H1 (cell line): ENCODE data around the gene RNF151. TPM values are rescaled to one million over a fixed set of nuclear protein-coding genes. Genes with fewer than 3 reads are reported as not detected.

Experiments
- ATF2 ChIP-seq: IDR thresholded peaks from 2 replicates; pipeline ENCODE4 v1.6.1; 2012; ENCODE audit warnings: low read length, inconsistent platforms
- GABPA ChIP-seq: IDR thresholded peaks from 2 replicates; pipeline ENCODE4 v1.6.1; 2011; ENCODE audit warnings: mild to moderate bottlenecking, low read length, moderate library complexity, borderline replicate concordance; ENCODE audit not compliant: insufficient read depth
- RBBP5 ChIP-seq: IDR thresholded peaks from 2 replicates; pipeline ENCODE4 v1.7.1; 2012; ENCODE audit warnings: low read depth, mild to moderate bottlenecking, inconsistent platforms, low read length, moderate library complexity, borderline replicate concordance
- SP4 ChIP-seq: IDR thresholded peaks from 2 replicates; pipeline ENCODE4 v1.6.1; 2012; ENCODE audit warnings: low read length, inconsistent platforms
- YY1 ChIP-seq: IDR thresholded peaks from 2 replicates; pipeline ENCODE4 v1.6.1; 2011; ENCODE audit warnings: low read depth, mild to moderate bottlenecking, low read length
- polyA plus RNA-seq, 7 experiments: library from polyadenylated mRNA; depleted of rRNA in 3 of 7; stranded (reverse) in 5 of 7; unstranded in 2 of 7; fragments of >200 nt in 5 of 7; fragments of 200-250 nt in 2 of 7; gene quantifications; 1 replicate in 5 of 7; 2 replicates in 1 of 7; 4 replicates in 1 of 7; pipeline versions ENCODE4 v1.2.1 to v1.2.3, GENCODE V29; 2011 to 2013; ENCODE audit warnings: missing spikeins in 2 of 7, mixed read lengths in 2 of 7
- total RNA-seq: library from RNA; stranded (reverse); fragmentation: NEBNext Ultra II Directional; extraction: Animal tissue kit (Norgen Biotek cat#: 25700); gene quantifications from 2 replicates; pipeline ENCODE4 v1.2.1, GENCODE V29; 2021

RNF151 gene
- total and polyA plus RNA-seq, 2 of the 8 experiments (the other 6 are each of a cell fraction or from before 2014, with no cell fraction given), result not detected

DNA sequence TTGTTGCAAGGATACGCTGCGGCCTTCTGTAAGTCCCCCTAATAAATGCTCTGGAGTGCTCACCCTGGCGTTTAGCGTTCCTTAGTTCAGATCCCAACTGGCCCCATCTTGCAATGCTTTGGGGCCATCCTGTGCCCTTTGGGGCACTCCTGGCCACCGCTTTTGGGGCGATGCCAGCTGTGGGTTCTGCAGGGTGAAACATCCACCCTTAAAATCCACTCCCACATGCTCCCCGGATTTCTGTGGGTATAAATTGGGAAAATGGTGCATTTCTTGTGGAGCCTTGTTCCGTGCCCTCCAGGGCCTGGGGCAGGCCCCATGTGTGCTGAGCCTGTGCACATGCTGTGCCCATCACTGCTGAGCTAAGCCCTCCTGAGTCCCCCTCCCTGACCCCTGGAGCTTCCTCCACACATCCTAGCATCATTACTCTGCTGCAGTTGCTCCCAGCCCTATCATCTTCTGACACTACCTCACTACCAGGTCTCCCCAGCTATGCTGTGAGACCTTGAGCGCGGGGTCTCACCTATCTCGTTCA is 29.6 kb upstream of the RNF151 start (continued):
- TF ChIP-seq ATF2 (no peak), GABPA (no peak), SP4 (no peak), RBBP5 (no peak), YY1 (no peak)
